H9 (cell line): Measurements from ENCODE around the gene USPL1. TPM values are rescaled to one million over a fixed set of nuclear protein-coding genes. Genes with fewer than 3 reads are reported as not detected.

Experiments used
- DNase-seq: peaks from one replicate; pipeline ENCODE4 v3.0.0-alpha.2; 2017
- H2AFZ ChIP-seq: one replicate; pipeline ENCODE4 v1.6.1; 2013; ENCODE audit warnings: mild to moderate bottlenecking, low read length, control low read depth, moderate library complexity
- H2AK5ac ChIP-seq: 2 replicates; pipeline ENCODE4 v1.6.1; 2013; ENCODE audit warnings: low read length, control low read depth, mixed read lengths; ENCODE audit not compliant: insufficient read length
- H2BK120ac ChIP-seq: one replicate; pipeline ENCODE4 v1.6.1; 2013; ENCODE audit warnings: low read depth, mild to moderate bottlenecking, low read length, control low read depth, inconsistent platforms; ENCODE audit not compliant: poor library complexity, severe bottlenecking
- H2BK12ac ChIP-seq: 2 replicates; pipeline ENCODE4 v1.6.1; 2013; ENCODE audit warnings: low read length, control low read depth, mixed read lengths, low read depth; ENCODE audit not compliant: insufficient read length
- H2BK15ac ChIP-seq: 2 replicates; pipeline ENCODE4 v1.6.1; 2013; ENCODE audit warnings: low read depth, low read length, control low read depth
- H2BK20ac ChIP-seq: one replicate; pipeline ENCODE4 v1.6.1; 2013; ENCODE audit warnings: low read depth, mild to moderate bottlenecking, low read length, control low read depth, inconsistent platforms; ENCODE audit not compliant: poor library complexity, severe bottlenecking
- H2BK5ac ChIP-seq: 2 replicates; pipeline ENCODE4 v1.6.1; 2013; ENCODE audit warnings: low read length, control low read depth, mixed read lengths; ENCODE audit not compliant: insufficient read length
- H3K14ac ChIP-seq: 2 replicates; pipeline ENCODE4 v1.6.1; 2013; ENCODE audit warnings: low read length, control low read depth; ENCODE audit not compliant: insufficient read depth
- H3K18ac ChIP-seq: 2 replicates; pipeline ENCODE4 v1.6.1; 2013; ENCODE audit warnings: low read depth, mild to moderate bottlenecking, mixed read lengths, low read length, control low read depth; ENCODE audit not compliant: insufficient read length
- H3K23ac ChIP-seq: 2 replicates; pipeline ENCODE4 v1.6.1; 2013; ENCODE audit warnings: low read length, control low read depth, mixed read lengths, low read depth; ENCODE audit not compliant: insufficient read length
- H3K23me2 ChIP-seq: 2 replicates; pipeline ENCODE4 v1.6.1; 2013; ENCODE audit warnings: low read depth, mild to moderate bottlenecking, mixed read lengths, low read length, control low read depth; ENCODE audit not compliant: insufficient read length, poor library complexity, severe bottlenecking
- H3K27ac ChIP-seq: 2 replicates; pipeline ENCODE4 v1.5.1; 2013; ENCODE audit warnings: low read length, control low read depth, mixed read lengths, low read depth; ENCODE audit not compliant: insufficient read length
- H3K27me3 ChIP-seq: 2 replicates; pipeline ENCODE4 v1.6.1; 2013; ENCODE audit warnings: low read length, control low read depth, inconsistent platforms; ENCODE audit not compliant: insufficient read depth
- H3K4ac ChIP-seq: 2 replicates; pipeline ENCODE4 v1.6.1; 2013; ENCODE audit warnings: low read depth, mild to moderate bottlenecking, control low read depth, inconsistent platforms, low read length, moderate library complexity
- H3K4me1 ChIP-seq: 2 replicates; pipeline ENCODE4 v1.6.1; 2013; ENCODE audit warnings: low read length, control low read depth, inconsistent platforms; ENCODE audit not compliant: insufficient read depth
- H3K4me2 ChIP-seq: 2 replicates; pipeline ENCODE4 v1.6.1; 2013; ENCODE audit warnings: low read length, control low read depth, mixed read lengths; ENCODE audit not compliant: insufficient read length, insufficient read depth
- H3K56ac ChIP-seq: 2 replicates; pipeline ENCODE4 v1.6.1; 2013; ENCODE audit warnings: low read depth, mild to moderate bottlenecking, mixed read lengths, low read length, control low read depth; ENCODE audit not compliant: insufficient read length
- H3K79me1 ChIP-seq: 2 replicates; pipeline ENCODE4 v1.6.1; 2013; ENCODE audit warnings: low read depth, mild to moderate bottlenecking, moderate library complexity, low read length, control low read depth, inconsistent platforms; ENCODE audit not compliant: insufficient read depth, poor library complexity, severe bottlenecking
- H3K79me2 ChIP-seq: 2 replicates; pipeline ENCODE4 v1.6.1; 2013; ENCODE audit warnings: low read length, control low read depth, inconsistent platforms; ENCODE audit not compliant: insufficient read depth
- H3K9ac ChIP-seq: 2 replicates; pipeline ENCODE4 v1.6.1; 2013; ENCODE audit warnings: low read length, control low read depth, mixed read lengths; ENCODE audit not compliant: insufficient read length; ENCODE audit errors: extremely low read depth
- H3K9me3 ChIP-seq: one replicate; pipeline ENCODE4 v1.6.1; 2013; ENCODE audit warnings: low read depth, low read length, inconsistent platforms; ENCODE audit not compliant: control insufficient read depth
- H3T11ph ChIP-seq: one replicate; pipeline ENCODE4 v1.6.1; 2013; ENCODE audit warnings: mild to moderate bottlenecking, low read length, control low read depth, inconsistent platforms
- H4K20me1 ChIP-seq: one replicate; pipeline ENCODE4 v1.6.1; 2013; ENCODE audit not compliant: control insufficient read depth, insufficient read length, insufficient read depth
- H4K5ac ChIP-seq: 2 replicates; pipeline ENCODE4 v1.6.1; 2013; ENCODE audit warnings: low read depth, mild to moderate bottlenecking, mixed read lengths, low read length, control low read depth; ENCODE audit not compliant: insufficient read length
- H4K8ac ChIP-seq: replicated peaks from 2 replicates; pipeline ENCODE4 v1.6.1; 2013; ENCODE audit warnings: low read length, control low read depth, mixed read lengths, low read depth; ENCODE audit not compliant: insufficient read length
- H4K91ac ChIP-seq: 2 replicates; pipeline ENCODE4 v1.6.1; 2013; ENCODE audit warnings: low read depth, mild to moderate bottlenecking, moderate library complexity, mixed read lengths, low read length, control low read depth; ENCODE audit not compliant: insufficient read length
- H3K27ac Mint-ChIP-seq, 3 experiments: 2 replicates in 2 of 3; 3 replicates in 1 of 3; pipeline ENCODE4 v1.8.0; 2020 to 2021; ENCODE audit warnings: mixed read lengths in 3 of 3, mild to moderate bottlenecking in 1 of 3, moderate library complexity in 1 of 3
- H3K27me3 Mint-ChIP-seq: 2 replicates; pipeline ENCODE4 v1.8.0; 2021; ENCODE audit warnings: low read depth, mild to moderate bottlenecking, moderate library complexity, mixed read lengths
- H3K36me3 Mint-ChIP-seq, 3 experiments: 2 replicates in 2 of 3; 3 replicates in 1 of 3; pipeline ENCODE4 v1.8.0; 2020 to 2021; ENCODE audit warnings: low read depth in 3 of 3, mixed read lengths in 3 of 3; ENCODE audit not compliant: insufficient read depth in 1 of 3
- H3K4me1 Mint-ChIP-seq, 2 experiments: 2 replicates each; pipeline ENCODE4 v1.8.0; 2020; ENCODE audit warnings: mixed read lengths in 2 of 2
- H3K4me3 Mint-ChIP-seq, 2 experiments: 2 replicates in 1 of 2; 3 replicates in 1 of 2; pipeline ENCODE4 v1.8.0; 2020 to 2021; ENCODE audit warnings: mild to moderate bottlenecking in 2 of 2, mixed read lengths in 2 of 2, moderate library complexity in 1 of 2
- H3K9me3 Mint-ChIP-seq, 2 experiments: 2 replicates in 1 of 2; 3 replicates in 1 of 2; pipeline ENCODE4 v1.8.0; 2020; ENCODE audit warnings: mild to moderate bottlenecking in 2 of 2, mixed read lengths in 2 of 2, moderate library complexity in 1 of 2
- WGBS: extraction: QIAGEN DNeasy Blood & Tissue Kit; methylation state at CpG from one replicate; pipeline ENCODE4 v1.1.7; 2013; ENCODE audit warnings: missing lambda C conversion rate, low lambda C conversion rate, mixed read lengths; ENCODE audit not compliant: insufficient read length; ENCODE audit errors: extremely low coverage; 5-methylcytosine and 5-hydroxymethylcytosine counted together
- total RNA-seq: library from RNA; stranded (reverse); gene quantifications from 2 replicates; pipeline ENCODE4 v1.2.1, GENCODE V29; 2021
- TF ChIP-seq, protein P1 (sequence below): fragments of 200-600 bp; sonication (generic); conservative IDR thresholded peaks from 3 replicates; pipeline ENCODE4 v1.8.0; 2021; ENCODE audit warnings: antibody characterized with exemption, mild to moderate bottlenecking

The USPL1 gene
- total RNA-seq, 1 experiment from 2014 or later, result 17.6 TPM

DNA sequence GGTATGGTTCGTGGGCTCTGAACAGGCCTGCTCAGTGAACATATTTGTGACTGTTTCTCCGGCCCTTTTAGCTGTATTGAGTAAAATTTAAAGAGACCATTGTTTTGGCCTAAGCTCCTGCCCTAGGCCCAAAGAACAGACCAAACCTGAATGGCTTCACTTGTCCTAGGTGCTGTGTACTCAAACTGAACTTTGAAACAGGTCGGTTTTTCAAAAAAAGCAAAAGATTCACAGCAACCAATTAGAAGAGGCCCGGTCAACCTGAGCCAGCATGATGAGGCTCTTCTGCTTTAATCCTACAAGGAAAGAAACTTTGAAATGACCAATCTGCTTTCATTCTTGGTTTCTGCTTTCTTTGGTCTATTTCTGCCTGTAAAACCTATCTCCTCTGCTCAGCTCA is 50.6 kb downstream of the USPL1 start:
- H3K9me3 ChIP-seq, result no peaks in the 10 kb centered on the region
- no peak overlapping the region for H3K4ac ChIP-seq
- H2BK5ac ChIP-seq, result no peak overlapping the region
- no peak overlapping the region for H4K5ac ChIP-seq
- H2AFZ ChIP-seq, result no peak overlapping the region
- no peak overlapping the region for H2AK5ac ChIP-seq
- no peak overlapping the region for H4K8ac ChIP-seq
- no peaks in the 10 kb centered on the region for H3K79me2 ChIP-seq
- H3K23me2 ChIP-seq, result no peaks in the 10 kb centered on the region
- peaks cover 0 to 3% of the 10 kb centered on the region in 2 experiments; a peak in 1 of 4 replicates for H3K4me1 Mint-ChIP-seq
- no peak for DNase-seq
- no peaks in the 10 kb centered on the region for H3K9me3 Mint-ChIP-seq
- no peaks in the 10 kb centered on the region for H3K36me3 Mint-ChIP-seq
- H3K27me3 ChIP-seq, result no peaks in the 10 kb centered on the region
- no peak overlapping the region for H3K27ac Mint-ChIP-seq
- no peak overlapping the region for H4K91ac ChIP-seq
- no peaks in the 10 kb centered on the region for H4K20me1 ChIP-seq
- TF ChIP-seq, protein P1, sequence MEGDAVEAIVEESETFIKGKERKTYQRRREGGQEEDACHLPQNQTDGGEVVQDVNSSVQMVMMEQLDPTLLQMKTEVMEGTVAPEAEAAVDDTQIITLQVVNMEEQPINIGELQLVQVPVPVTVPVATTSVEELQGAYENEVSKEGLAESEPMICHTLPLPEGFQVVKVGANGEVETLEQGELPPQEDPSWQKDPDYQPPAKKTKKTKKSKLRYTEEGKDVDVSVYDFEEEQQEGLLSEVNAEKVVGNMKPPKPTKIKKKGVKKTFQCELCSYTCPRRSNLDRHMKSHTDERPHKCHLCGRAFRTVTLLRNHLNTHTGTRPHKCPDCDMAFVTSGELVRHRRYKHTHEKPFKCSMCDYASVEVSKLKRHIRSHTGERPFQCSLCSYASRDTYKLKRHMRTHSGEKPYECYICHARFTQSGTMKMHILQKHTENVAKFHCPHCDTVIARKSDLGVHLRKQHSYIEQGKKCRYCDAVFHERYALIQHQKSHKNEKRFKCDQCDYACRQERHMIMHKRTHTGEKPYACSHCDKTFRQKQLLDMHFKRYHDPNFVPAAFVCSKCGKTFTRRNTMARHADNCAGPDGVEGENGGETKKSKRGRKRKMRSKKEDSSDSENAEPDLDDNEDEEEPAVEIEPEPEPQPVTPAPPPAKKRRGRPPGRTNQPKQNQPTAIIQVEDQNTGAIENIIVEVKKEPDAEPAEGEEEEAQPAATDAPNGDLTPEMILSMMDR, result no peak
- H3K23ac ChIP-seq, result no peak overlapping the region
- WGBS, result no CpG with 5 or more reads among the region's 4 CpGs
- H3K4me2 ChIP-seq, result no peak overlapping the region
- H3K27ac ChIP-seq, result no peak overlapping the region
- H3K9ac ChIP-seq, result no peak overlapping the region
- H2BK120ac ChIP-seq, result no peak overlapping the region
- no peak overlapping the region for H3K56ac ChIP-seq
- H3K14ac ChIP-seq, result no peak overlapping the region
- no peaks in the 10 kb centered on the region for H3K4me1 ChIP-seq
- no peaks in the 10 kb centered on the region for H3K79me1 ChIP-seq
- no peak overlapping the region for H2BK15ac ChIP-seq
- no peak overlapping the region for H3T11ph ChIP-seq
- no peak overlapping the region for H3K18ac ChIP-seq
- H3K27me3 Mint-ChIP-seq, result peaks cover 3% of the 10 kb centered on the region; the same call in 1 of the 2 replicates
- no peak overlapping the region for H2BK12ac ChIP-seq
- H3K4me3 Mint-ChIP-seq, result no peak overlapping the region
- no peak overlapping the region for H2BK20ac ChIP-seq
